ENCODE data around the gene INO80D. TPM values are rescaled to one million over a fixed set of nuclear protein-coding genes. Genes with fewer than 3 reads are reported as not detected.

Gene INO80D
- total RNA-seq, 1 experiment from 2014 or later, result 46.0 TPM

GRCh38 chr2:206112846-206113547, 27.0 kb upstream of the INO80D start:
- Mint-ChIP-seq H3K36me3 (ENCODE audit: insufficient read depth in 1 of 3, low read depth in 3 of 3) (peaks cover 3 to 18% (median 17%) of the 10 kb centered on the region in 3 experiments; a peak in 6 of 7 replicates), H3K4me3 (no peak overlapping the region), H3K4me1 (no peaks in the 10 kb centered on the region), H3K27me3 (ENCODE audit: low read depth) (no peaks in the 10 kb centered on the region), H3K27ac (no peak overlapping the region), H3K9me3 (no peaks in the 10 kb centered on the region)
- Histone ChIP-seq H4K20me1 (ENCODE audit: control insufficient read depth, insufficient read depth, insufficient read length) (no peaks in the 10 kb centered on the region), H3K27ac (ENCODE audit: insufficient read length, low read depth, low read length) (no peak overlapping the region), H3K23me2 (ENCODE audit: insufficient read length, low read depth, low read length, poor library complexity, severe bottlenecking) (no peaks in the 10 kb centered on the region), H3K14ac (ENCODE audit: insufficient read depth, low read length) (no peak overlapping the region), H3K27me3 (ENCODE audit: insufficient read depth, low read length) (no peaks in the 10 kb centered on the region), H2BK5ac (ENCODE audit: insufficient read length, low read length) (no peak overlapping the region), H3K4me1 (ENCODE audit: insufficient read depth, low read length) (no peaks in the 10 kb centered on the region), H2AFZ (ENCODE audit: low read length) (no peak overlapping the region), H3K9me3 (ENCODE audit: control insufficient read depth, low read depth, low read length) (no peaks in the 10 kb centered on the region), H2BK120ac (ENCODE audit: low read depth, low read length, poor library complexity, severe bottlenecking) (no peak overlapping the region), H4K5ac (ENCODE audit: insufficient read length, low read depth, low read length) (no peak overlapping the region), H3K9ac (ENCODE audit: extremely low read depth, insufficient read length, low read length) (no peak overlapping the region), H3T11ph (ENCODE audit: low read length) (no peak overlapping the region), H4K8ac (replicated peaks; ENCODE audit: insufficient read length, low read depth, low read length) (no peak overlapping the region), H3K79me1 (ENCODE audit: insufficient read depth, low read depth, low read length, poor library complexity, severe bottlenecking) (no peaks in the 10 kb centered on the region), H4K91ac (ENCODE audit: insufficient read length, low read depth, low read length) (no peak overlapping the region), H2AK5ac (ENCODE audit: insufficient read length, low read length) (no peak overlapping the region), H2BK15ac (ENCODE audit: low read depth, low read length) (no peak overlapping the region), H3K56ac (ENCODE audit: insufficient read length, low read depth, low read length) (no peak overlapping the region), H2BK20ac (ENCODE audit: low read depth, low read length, poor library complexity, severe bottlenecking) (no peak overlapping the region), H3K4ac (ENCODE audit: low read depth, low read length) (no peak overlapping the region), H3K4me2 (ENCODE audit: insufficient read depth, insufficient read length, low read length) (no peak overlapping the region), H3K79me2 (ENCODE audit: insufficient read depth, low read length) (no peaks in the 10 kb centered on the region), H3K18ac (ENCODE audit: insufficient read length, low read depth, low read length) (no peak overlapping the region), H2BK12ac (ENCODE audit: insufficient read length, low read depth, low read length) (no peak overlapping the region), H3K23ac (ENCODE audit: insufficient read length, low read depth, low read length) (no peak overlapping the region)
- WGBS (ENCODE audit: extremely low coverage, insufficient read length, low lambda C conversion rate), result no CpG with 5 or more reads among the region's 7 CpGs
- TF ChIP-seq CTCF (conservative IDR thresholded peaks at IDR 0.05), result no peak
- no peak for DNase-seq

Data from H9 (cell line).